Colonic mucosa (tissue), 4 donors: ENCODE measurements around the gene RDH8. TPM values are rescaled to one million over a fixed set of nuclear protein-coding genes. Genes with fewer than 3 reads are reported as not detected.
A peak's percentile ranks its signal among the peaks of the same experiment; 100 is the strongest.

Source experiments
- DNase-seq: peaks from one replicate; pipeline ENCODE4 v3.0.0-alpha.2; 2020
- H3K27ac ChIP-seq: fragments of 200-600 bp; one replicate; pipeline ENCODE4 v1.8.0; 2021
- H3K27me3 ChIP-seq: fragments of 200-600 bp; one replicate; pipeline ENCODE4 v1.8.0; 2021
- H3K36me3 ChIP-seq: fragments of 200-600 bp; one replicate; pipeline ENCODE4 v1.8.0; 2021
- H3K4me1 ChIP-seq: fragments of 200-600 bp; one replicate; pipeline ENCODE4 v1.8.0; 2021; ENCODE audit warnings: mild to moderate bottlenecking
- H3K4me3 ChIP-seq: fragments of 200-600 bp; one replicate; pipeline ENCODE4 v1.8.0; 2021
- H3K9ac ChIP-seq, 2 donors: one replicate each; pipeline ENCODE4 v1.7.0; 2013; ENCODE audit warnings: control low read depth in 2 of 2, low read depth in 2 of 2, low read length in 2 of 2
- H3K9me3 ChIP-seq: fragments of 200-600 bp; one replicate; pipeline ENCODE4 v1.8.0; 2021
- CTCF ChIP-seq: fragments of 200-600 bp; IDR thresholded peaks from one replicate; pipeline ENCODE4 v1.8.0; 2022; ENCODE audit warnings: antibody characterized with exemption, mild to moderate bottlenecking
- intact Hi-C: fragments of 100-400 bp; cut with DNase I; formaldehyde crosslinking; loops from one replicate; pipeline ENCODE4 v1.14.1; 2022
- total RNA-seq, 2 donors: library from RNA; stranded (reverse); fragmentation: NEBNext Ultra II Directional in 1 of 2; extraction: Animal tissue kit (Norgen Biotek cat#: 25700) in 1 of 2; gene quantifications; one replicate each; pipeline ENCODE4 v1.2.1, GENCODE V29; 2021
- donor health status: healthy.
- donor health status: DM: no; HTN: no; CAD: no.
- donor health status: DM: no; HTN: no; CAD: no.

The RDH8 gene
- under 1 TPM in 1 of 2 donors, not detected in 1; 0.24 TPM for total RNA-seq

GRCh38 chr19:10013316-10013715 lies at the start of gene RDH8:
TSS of gene RDH8 (plus strand) at chr19:10013483. CDS start at chr19:10013498, 15 bp downstream.
- Histone ChIP-seq H3K9me3 (no peaks in the 10 kb centered on the region), H3K36me3 (no peaks in the 10 kb centered on the region), H3K9ac (peak within 1 kb of the TSS in 1 of 2 donors; percentile 19), H3K27ac (no peak within 1 kb of the TSS), H3K4me1 (peaks cover 3% of the 10 kb centered on the region), H3K4me3 (no peak within 1 kb of the TSS), H3K27me3 (peaks cover 7% of the 10 kb centered on the region)
- no peak for DNase-seq
- no peak for TF ChIP-seq CTCF
- intact Hi-C loops, result no loop called here

GRCh38 chr19:9966024-9966423 lies 47.3 kb upstream of the RDH8 start:
- H3K4me3 ChIP-seq, result no peak overlapping the region
- peaks cover 12% of the 10 kb centered on the region for H3K27me3 ChIP-seq
- no peak for TF ChIP-seq CTCF
- H3K9me3 ChIP-seq, result no peaks in the 10 kb centered on the region
- no peaks in the 10 kb centered on the region for H3K4me1 ChIP-seq
- DNase-seq, result no peak
- H3K9ac ChIP-seq, result no peak overlapping the region
- intact Hi-C loops, result no loop called here
- H3K36me3 ChIP-seq, result no peaks in the 10 kb centered on the region
- no peak overlapping the region for H3K27ac ChIP-seq

- no peaks in the 10 kb centered on the region for H3K9me3 ChIP-seq
- no peak for TF ChIP-seq CTCF
- H3K9ac ChIP-seq, result no peak overlapping the region
- no peak overlapping the region for H3K27ac ChIP-seq
- no peak for DNase-seq
- peaks cover 12% of the 10 kb centered on the region for H3K27me3 ChIP-seq
- H3K36me3 ChIP-seq, result no peaks in the 10 kb centered on the region
- H3K4me3 ChIP-seq, result no peak overlapping the region
- intact Hi-C loops, result no loop called here
- H3K4me1 ChIP-seq, result no peaks in the 10 kb centered on the region
Observed at GRCh38 chr19:9966448-9966847, 46.8 kb upstream of the RDH8 start.

- no peak overlapping the region for H3K4me3 ChIP-seq
- no peaks in the 10 kb centered on the region for H3K9me3 ChIP-seq
- no peak overlapping the region for H3K9ac ChIP-seq
- no peaks in the 10 kb centered on the region for H3K36me3 ChIP-seq
- no peaks in the 10 kb centered on the region for H3K4me1 ChIP-seq
- TF ChIP-seq CTCF, result no peak
- no peak overlapping the region for H3K27ac ChIP-seq
- no peak for DNase-seq
- H3K27me3 ChIP-seq, result peaks cover 12% of the 10 kb centered on the region
- intact Hi-C loops, result no loop called here
Observed at GRCh38 chr19:9967326-9967725, 46.0 kb upstream of the RDH8 start.

GRCh38 chr19:9968820-9969687 lies 44.2 kb upstream of the RDH8 start:
- Histone ChIP-seq H3K27ac (no peak overlapping the region), H3K27me3 (peaks cover 12% of the 10 kb centered on the region), H3K9me3 (no peaks in the 10 kb centered on the region), H3K4me1 (no peaks in the 10 kb centered on the region), H3K4me3 (no peak overlapping the region), H3K9ac (no peak overlapping the region), H3K36me3 (no peaks in the 10 kb centered on the region)
- intact Hi-C loops, result no loop called here
- no peak for DNase-seq
- no peak for TF ChIP-seq CTCF
